Fibroblast of lung (primary cell): ENCODE results near the gene TPM4.

Experiments used
- EZH2 ChIP-seq: IDR thresholded peaks from 2 replicates; pipeline ENCODE4 v1.5.1; 2012; ENCODE audit warnings: low read length, control low read depth, mild to moderate bottlenecking; ENCODE audit errors: missing control alignments
- TF ChIP-seq, protein P1 (sequence below), 2 donors: IDR thresholded peaks in 1 of 2; conservative IDR thresholded peaks in 1 of 2; 1 replicate in 1 of 2; 2 replicates in 1 of 2; pipeline ENCODE4 v1.5.1; 2011 to 2012; ENCODE audit warnings: low read length in 2 of 2, control low read depth in 1 of 2, inconsistent platforms in 1 of 2, low read depth in 1 of 2, mild to moderate bottlenecking in 1 of 2

DNA sequence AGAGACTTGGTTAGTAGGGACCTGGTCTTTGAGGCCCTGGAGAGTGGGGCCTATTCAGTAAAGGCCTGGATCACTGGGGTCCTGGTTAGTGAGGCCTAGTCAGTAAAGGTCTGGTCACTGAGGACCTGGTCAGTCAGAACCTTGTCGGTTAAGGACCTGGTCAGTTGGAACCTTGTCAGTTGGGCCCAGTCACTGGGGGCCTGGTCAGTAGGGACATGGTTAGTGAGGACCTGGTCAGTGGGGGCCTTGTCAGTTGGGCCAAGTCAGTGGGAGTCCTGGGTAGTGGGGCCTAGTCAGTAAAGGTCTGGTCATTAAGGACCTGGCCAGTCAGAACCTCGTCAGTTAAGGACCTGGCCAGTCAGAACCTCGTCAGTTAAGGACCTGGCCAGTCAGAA is 43.2 kb upstream of the TPM4 start:
- TF ChIP-seq, protein P1, sequence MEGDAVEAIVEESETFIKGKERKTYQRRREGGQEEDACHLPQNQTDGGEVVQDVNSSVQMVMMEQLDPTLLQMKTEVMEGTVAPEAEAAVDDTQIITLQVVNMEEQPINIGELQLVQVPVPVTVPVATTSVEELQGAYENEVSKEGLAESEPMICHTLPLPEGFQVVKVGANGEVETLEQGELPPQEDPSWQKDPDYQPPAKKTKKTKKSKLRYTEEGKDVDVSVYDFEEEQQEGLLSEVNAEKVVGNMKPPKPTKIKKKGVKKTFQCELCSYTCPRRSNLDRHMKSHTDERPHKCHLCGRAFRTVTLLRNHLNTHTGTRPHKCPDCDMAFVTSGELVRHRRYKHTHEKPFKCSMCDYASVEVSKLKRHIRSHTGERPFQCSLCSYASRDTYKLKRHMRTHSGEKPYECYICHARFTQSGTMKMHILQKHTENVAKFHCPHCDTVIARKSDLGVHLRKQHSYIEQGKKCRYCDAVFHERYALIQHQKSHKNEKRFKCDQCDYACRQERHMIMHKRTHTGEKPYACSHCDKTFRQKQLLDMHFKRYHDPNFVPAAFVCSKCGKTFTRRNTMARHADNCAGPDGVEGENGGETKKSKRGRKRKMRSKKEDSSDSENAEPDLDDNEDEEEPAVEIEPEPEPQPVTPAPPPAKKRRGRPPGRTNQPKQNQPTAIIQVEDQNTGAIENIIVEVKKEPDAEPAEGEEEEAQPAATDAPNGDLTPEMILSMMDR (conservative IDR thresholded peaks at IDR 0.05 in 1 of 2, IDR thresholded peaks at IDR 0.05 in 1 of 2; ENCODE audit: low read depth in 1 of 2, low read length in 2 of 2), result no peak
- TF ChIP-seq EZH2, result no peak
